Measurements from ENCODE around the gene DXO. TPM values are rescaled to one million over a fixed set of nuclear protein-coding genes. Genes with fewer than 3 reads are reported as not detected.

DXO gene
- total and polyA plus RNA-seq, 4 donors = 11.9 to 23.9 (median 16.9) TPM

DNA sequence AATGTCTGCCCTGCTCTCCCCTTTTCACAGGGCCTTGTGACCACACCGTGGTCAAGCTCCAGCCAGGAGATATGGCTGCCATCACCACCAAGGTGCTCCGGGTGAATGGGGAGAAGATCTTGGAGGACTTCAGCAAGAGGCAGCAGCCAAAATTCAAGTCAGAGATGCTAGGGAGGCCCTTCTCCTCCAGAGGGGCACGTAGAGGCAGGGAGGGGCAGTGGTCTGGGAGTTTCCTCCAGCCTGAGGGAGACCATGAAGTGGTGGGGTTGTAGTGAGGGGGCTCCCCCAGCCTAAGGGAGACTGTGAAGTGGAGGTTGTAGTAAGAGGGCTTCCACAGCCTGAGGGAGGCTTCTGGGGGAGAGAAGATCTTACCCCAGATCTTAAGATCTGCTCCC is 4.0 kb downstream of the DXO start:
- H3K27ac ChIP-seq (ENCODE audit: low read depth in 1 of 2, low read length in 1 of 2) = no peak overlapping the region

DNA sequence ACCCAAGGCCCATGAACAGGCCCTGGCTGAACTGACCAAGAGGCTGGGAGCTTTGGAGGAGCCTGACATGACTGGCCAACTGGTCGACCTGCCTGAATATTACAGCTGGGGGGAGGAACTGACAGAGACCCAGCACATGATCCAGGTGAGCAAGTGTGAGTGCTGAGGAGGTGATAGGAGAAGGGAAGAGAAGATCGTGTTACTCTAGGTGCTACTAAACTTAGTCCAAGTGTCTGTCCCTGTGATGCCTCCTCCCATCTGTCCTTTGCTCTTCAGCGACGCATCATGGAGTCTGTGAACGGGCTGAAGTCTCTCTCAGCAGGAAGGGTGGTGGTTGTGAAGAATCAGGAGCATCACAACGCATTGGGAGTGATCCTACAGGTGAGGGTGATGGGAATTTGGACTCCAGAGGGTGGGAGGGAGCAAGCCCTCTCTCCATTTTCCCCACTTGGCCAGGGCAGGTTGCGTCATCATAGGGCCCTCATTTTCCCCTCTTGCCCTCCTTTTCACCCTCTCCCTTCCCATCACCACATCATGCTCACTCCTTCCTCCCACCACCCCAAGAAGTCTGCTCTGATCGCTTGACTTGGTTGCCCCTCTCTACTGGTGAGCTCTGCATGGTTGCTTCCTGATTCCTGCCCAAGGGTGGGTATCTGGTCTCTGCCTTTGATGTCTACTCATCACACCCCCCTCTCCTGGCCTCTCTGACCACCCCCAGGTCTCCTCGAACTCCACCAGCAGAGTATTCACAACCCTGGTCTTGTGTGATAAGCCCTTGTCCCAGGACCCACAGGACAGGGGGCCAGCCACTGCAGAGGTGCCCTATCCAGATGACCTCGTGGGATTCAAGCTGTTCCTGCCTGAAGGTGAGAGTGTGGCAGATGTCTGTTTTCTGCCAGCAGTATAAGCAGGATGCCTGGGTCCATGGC is 4.7 kb downstream of the DXO start:
- Histone ChIP-seq H3K9me3 (ENCODE audit: control insufficient read depth in 4 of 4, insufficient read depth in 3 of 4, low read length in 3 of 4) (no peaks in the 10 kb centered on the region), H3K9ac (ENCODE audit: insufficient read depth in 1 of 2, low read length in 2 of 2) (no peak overlapping the region), H3K27ac (ENCODE audit: low read depth in 1 of 2, low read length in 1 of 2) (no peak overlapping the region), H3K4me3 (no peak overlapping the region), H3K4me1 (ENCODE audit: control insufficient read depth in 5 of 5, insufficient read depth in 5 of 5, low read length in 5 of 5) (peaks cover 0 to 14% (median 5%) of the 10 kb centered on the region in 5 donors), H3K36me3 (ENCODE audit: control insufficient read depth in 4 of 4, insufficient read depth in 4 of 4, low read length in 4 of 4) (peaks cover 15 to 68% (median 27%) of the 10 kb centered on the region in 4 donors), H3K27me3 (ENCODE audit: control insufficient read depth in 3 of 3, insufficient read depth in 3 of 3, low read length in 2 of 3) (no peaks in the 10 kb centered on the region)
- WGBS, 2 donors = 85 to 92% methylated on average over 10 of the region's 10 CpGs
- DNase-seq = no peak
- TF ChIP-seq, protein P1, sequence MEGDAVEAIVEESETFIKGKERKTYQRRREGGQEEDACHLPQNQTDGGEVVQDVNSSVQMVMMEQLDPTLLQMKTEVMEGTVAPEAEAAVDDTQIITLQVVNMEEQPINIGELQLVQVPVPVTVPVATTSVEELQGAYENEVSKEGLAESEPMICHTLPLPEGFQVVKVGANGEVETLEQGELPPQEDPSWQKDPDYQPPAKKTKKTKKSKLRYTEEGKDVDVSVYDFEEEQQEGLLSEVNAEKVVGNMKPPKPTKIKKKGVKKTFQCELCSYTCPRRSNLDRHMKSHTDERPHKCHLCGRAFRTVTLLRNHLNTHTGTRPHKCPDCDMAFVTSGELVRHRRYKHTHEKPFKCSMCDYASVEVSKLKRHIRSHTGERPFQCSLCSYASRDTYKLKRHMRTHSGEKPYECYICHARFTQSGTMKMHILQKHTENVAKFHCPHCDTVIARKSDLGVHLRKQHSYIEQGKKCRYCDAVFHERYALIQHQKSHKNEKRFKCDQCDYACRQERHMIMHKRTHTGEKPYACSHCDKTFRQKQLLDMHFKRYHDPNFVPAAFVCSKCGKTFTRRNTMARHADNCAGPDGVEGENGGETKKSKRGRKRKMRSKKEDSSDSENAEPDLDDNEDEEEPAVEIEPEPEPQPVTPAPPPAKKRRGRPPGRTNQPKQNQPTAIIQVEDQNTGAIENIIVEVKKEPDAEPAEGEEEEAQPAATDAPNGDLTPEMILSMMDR (IDR thresholded peaks at IDR 0.05; ENCODE audit: control extremely low read depth, extremely low read depth) = no peak
- ATAC-seq (ENCODE audit: insufficient read depth, low FRiP score) = no peak

More for the DNA sequence above, 4.0 kb downstream of the DXO start:
- Histone ChIP-seq H3K36me3 (ENCODE audit: control insufficient read depth in 4 of 4, insufficient read depth in 4 of 4, low read length in 4 of 4) (peaks cover 14 to 62% (median 28%) of the 10 kb centered on the region in 4 donors), H3K4me3 (no peak overlapping the region), H3K9me3 (ENCODE audit: control insufficient read depth in 4 of 4, insufficient read depth in 3 of 4, low read length in 3 of 4) (no peaks in the 10 kb centered on the region), H3K27me3 (ENCODE audit: control insufficient read depth in 3 of 3, insufficient read depth in 3 of 3, low read length in 2 of 3) (no peaks in the 10 kb centered on the region), H3K9ac (ENCODE audit: insufficient read depth in 1 of 2, low read length in 2 of 2) (no peak overlapping the region), H3K4me1 (ENCODE audit: control insufficient read depth in 5 of 5, insufficient read depth in 5 of 5, low read length in 5 of 5) (peaks cover 0 to 18% (median 5%) of the 10 kb centered on the region in 5 donors)
- WGBS, 2 donors = 86 to 90% methylated on average over 3 of the region's 3 CpGs
- DNase-seq (no peak), ATAC-seq (ENCODE audit: insufficient read depth, low FRiP score) (no peak)
- TF ChIP-seq, protein P1 (IDR thresholded peaks at IDR 0.05; ENCODE audit: control extremely low read depth, extremely low read depth) = no peak

DNA sequence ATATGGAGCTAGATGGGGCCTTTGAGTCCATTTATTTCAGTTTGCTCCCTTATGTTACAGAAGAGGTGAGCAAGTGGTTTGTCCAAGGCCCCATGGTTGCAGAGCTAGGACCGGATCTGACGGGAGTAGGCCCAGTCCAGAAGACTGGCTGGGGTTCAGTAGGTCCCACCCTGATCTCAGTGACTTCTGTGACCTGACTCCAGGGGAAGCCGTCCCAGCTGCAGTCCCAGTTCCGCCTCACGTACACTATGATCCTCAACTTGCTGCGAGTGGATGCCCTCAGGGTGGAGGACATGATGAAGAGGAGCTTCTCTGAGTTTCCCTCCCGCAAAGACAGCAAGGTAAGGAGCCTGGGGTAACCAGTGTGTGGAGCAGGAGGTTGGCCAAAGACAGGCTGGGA is 5.4 kb downstream of the DXO start:
- TF ChIP-seq, protein P1 (IDR thresholded peaks at IDR 0.05; ENCODE audit: control extremely low read depth, extremely low read depth) = no peak
- 94 to 98% methylated on average over 7 of the region's 7 CpGs for WGBS, 2 donors

More for the DNA sequence above, 5.4 kb downstream of the DXO start:
- Histone ChIP-seq H3K9me3 (ENCODE audit: control insufficient read depth in 4 of 4, insufficient read depth in 3 of 4, low read length in 3 of 4) (no peaks in the 10 kb centered on the region), H3K4me3 (no peak overlapping the region), H3K4me1 (ENCODE audit: control insufficient read depth in 5 of 5, insufficient read depth in 5 of 5, low read length in 5 of 5) (peaks cover 0 to 12% (median 5%) of the 10 kb centered on the region in 5 donors), H3K27me3 (ENCODE audit: control insufficient read depth in 3 of 3, insufficient read depth in 3 of 3, low read length in 2 of 3) (no peaks in the 10 kb centered on the region), H3K27ac (ENCODE audit: low read depth in 1 of 2, low read length in 1 of 2) (no peak overlapping the region), H3K9ac (ENCODE audit: insufficient read depth in 1 of 2, low read length in 2 of 2) (no peak overlapping the region), H3K36me3 (ENCODE audit: control insufficient read depth in 4 of 4, insufficient read depth in 4 of 4, low read length in 4 of 4) (peaks cover 15 to 75% (median 25%) of the 10 kb centered on the region in 4 donors)
- DNase-seq (no peak), ATAC-seq (ENCODE audit: insufficient read depth, low FRiP score) (no peak)

All from lung (tissue), 12 donors.